ENCODE measurements around the gene GATAD2A.

GATAD2A gene

DNA sequence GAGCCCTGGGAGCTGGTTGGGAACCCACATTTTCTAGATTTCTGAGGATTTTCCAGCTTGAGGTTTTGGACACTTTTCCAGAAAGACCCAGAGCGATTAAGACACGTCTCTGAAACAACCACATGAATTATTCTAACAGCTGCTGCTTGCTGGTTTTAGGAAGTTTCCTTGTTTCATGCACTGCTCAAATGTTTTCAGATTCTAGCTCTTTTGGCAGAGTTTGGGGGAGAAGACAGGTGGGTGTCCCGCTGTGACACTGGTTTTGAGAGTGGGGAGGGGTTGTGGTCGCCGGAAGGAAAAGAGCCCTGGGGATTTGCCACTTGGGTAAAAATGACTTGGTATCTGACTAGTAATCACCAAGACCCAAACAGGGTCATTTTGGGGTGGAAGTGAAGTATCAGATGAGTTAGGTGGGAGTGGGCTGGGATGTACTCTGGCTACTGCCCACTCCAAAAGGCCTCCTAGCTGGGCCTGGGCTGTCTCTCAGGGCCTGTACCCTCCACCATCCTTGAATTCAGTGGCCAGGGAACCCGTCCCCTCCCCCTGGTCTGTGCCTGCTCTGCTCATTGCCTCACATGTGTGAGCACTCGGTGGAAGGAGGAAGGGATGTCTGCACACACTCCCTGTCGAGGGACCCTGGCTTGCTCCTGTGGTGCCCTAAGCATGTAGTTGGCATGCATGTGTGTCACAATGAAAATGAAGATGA is 13.2 kb downstream of the GATAD2A start:
- no peak overlapping the region for H3K4me3 ChIP-seq (ENCODE audit: low read depth in 1 of 2, low read length in 2 of 2)
- peaks cover 94% of the 10 kb centered on the region for H4K20me1 ChIP-seq (ENCODE audit: insufficient read depth, low read length)
- peaks cover 100% of the 10 kb centered on the region for H3K79me2 ChIP-seq (ENCODE audit: insufficient read depth, low read length)
- H3K4me1 ChIP-seq (ENCODE audit: insufficient read depth, low read length) = peaks cover 20% of the 10 kb centered on the region
- TF ChIP-seq, protein P1, sequence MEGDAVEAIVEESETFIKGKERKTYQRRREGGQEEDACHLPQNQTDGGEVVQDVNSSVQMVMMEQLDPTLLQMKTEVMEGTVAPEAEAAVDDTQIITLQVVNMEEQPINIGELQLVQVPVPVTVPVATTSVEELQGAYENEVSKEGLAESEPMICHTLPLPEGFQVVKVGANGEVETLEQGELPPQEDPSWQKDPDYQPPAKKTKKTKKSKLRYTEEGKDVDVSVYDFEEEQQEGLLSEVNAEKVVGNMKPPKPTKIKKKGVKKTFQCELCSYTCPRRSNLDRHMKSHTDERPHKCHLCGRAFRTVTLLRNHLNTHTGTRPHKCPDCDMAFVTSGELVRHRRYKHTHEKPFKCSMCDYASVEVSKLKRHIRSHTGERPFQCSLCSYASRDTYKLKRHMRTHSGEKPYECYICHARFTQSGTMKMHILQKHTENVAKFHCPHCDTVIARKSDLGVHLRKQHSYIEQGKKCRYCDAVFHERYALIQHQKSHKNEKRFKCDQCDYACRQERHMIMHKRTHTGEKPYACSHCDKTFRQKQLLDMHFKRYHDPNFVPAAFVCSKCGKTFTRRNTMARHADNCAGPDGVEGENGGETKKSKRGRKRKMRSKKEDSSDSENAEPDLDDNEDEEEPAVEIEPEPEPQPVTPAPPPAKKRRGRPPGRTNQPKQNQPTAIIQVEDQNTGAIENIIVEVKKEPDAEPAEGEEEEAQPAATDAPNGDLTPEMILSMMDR (IDR thresholded peaks at IDR 0.05; ENCODE audit: borderline replicate concordance, extremely low read depth, low read length, poor library complexity, severe bottlenecking) = no peak
- TF ChIP-seq EZH2 (IDR thresholded peaks at IDR 0.05; ENCODE audit: borderline replicate concordance, low read depth, low read length, severe bottlenecking) = no peak
- no peak overlapping the region for H3K9ac ChIP-seq (ENCODE audit: low read depth, low read length)
- 0 out of 3 replicates have a peak, but pooled peaks have one; percentile 46 for ATAC-seq (ENCODE audit: insufficient read depth, low read depth)
- H3K27me3 ChIP-seq (ENCODE audit: insufficient read depth, low read length, poor library complexity) = no peaks in the 10 kb centered on the region
- peak; percentile 27 for DNase-seq
- H3K36me3 ChIP-seq (ENCODE audit: insufficient read depth, low read length) = peaks cover 28% of the 10 kb centered on the region
- no peak overlapping the region for H2AFZ ChIP-seq (ENCODE audit: low read depth, low read length)
- no peak overlapping the region for H3K4me2 ChIP-seq (ENCODE audit: insufficient read depth, low read length)
- peak overlapping the region; percentile 36; the same call in 1 of the 2 replicates for H3K27ac ChIP-seq (ENCODE audit: low read length)
- no peaks in the 10 kb centered on the region for H3K9me3 ChIP-seq (ENCODE audit: insufficient read depth, low read length, severe bottlenecking)

DNA sequence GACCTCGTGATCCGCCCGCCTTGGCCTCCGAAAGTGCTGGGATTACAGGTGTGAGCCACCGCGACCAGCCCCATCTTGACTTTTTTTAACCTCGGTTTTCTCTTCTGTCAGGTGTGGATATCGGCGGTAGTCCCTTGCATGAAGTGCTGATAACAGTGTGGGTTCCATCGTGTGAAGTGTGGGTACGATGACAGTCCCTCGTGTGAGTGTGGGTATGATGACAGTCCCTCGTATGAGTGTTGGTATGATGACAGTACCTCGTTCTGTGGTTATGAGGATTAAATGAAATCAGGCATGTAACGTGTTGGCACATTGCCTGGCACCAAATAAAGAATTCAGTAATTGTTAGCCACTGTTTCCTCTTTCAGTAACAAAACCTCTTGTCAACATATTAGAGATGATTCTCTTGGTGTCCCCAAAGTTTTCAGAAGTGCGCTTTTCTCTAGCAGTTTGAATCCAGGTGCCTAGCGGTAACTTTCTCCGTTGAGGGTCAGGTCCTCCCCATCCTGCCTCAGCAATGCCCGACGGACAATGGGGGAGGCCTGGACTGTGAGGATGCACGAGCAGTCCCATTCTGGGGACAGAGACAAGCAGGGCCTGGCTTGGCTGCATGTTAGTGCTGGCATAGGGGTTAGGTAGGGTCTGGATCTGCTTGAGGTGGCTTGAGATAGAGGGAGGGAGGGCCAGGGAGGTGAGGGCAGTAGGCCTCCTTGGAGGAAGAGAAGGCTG is 15.3 kb downstream of the GATAD2A start:
- no peak for TF ChIP-seq EZH2 (IDR thresholded peaks at IDR 0.05; ENCODE audit: borderline replicate concordance, low read depth, low read length, severe bottlenecking)
- TF ChIP-seq, protein P1 (IDR thresholded peaks at IDR 0.05; ENCODE audit: borderline replicate concordance, extremely low read depth, low read length, poor library complexity, severe bottlenecking) = no peak
- Histone ChIP-seq H3K9ac (ENCODE audit: low read depth, low read length) (no peak overlapping the region), H3K27me3 (ENCODE audit: insufficient read depth, low read length, poor library complexity) (no peaks in the 10 kb centered on the region), H3K4me3 (ENCODE audit: low read depth in 1 of 2, low read length in 2 of 2) (no peak overlapping the region), H4K20me1 (ENCODE audit: insufficient read depth, low read length) (peaks cover 95% of the 10 kb centered on the region), H2AFZ (ENCODE audit: low read depth, low read length) (no peak overlapping the region), H3K36me3 (ENCODE audit: insufficient read depth, low read length) (peaks cover 25% of the 10 kb centered on the region), H3K9me3 (ENCODE audit: insufficient read depth, low read length, severe bottlenecking) (no peaks in the 10 kb centered on the region), H3K79me2 (ENCODE audit: insufficient read depth, low read length) (peaks cover 100% of the 10 kb centered on the region), H3K4me2 (ENCODE audit: insufficient read depth, low read length) (no peak overlapping the region), H3K4me1 (ENCODE audit: insufficient read depth, low read length) (peaks cover 20% of the 10 kb centered on the region), H3K27ac (ENCODE audit: low read length) (no peak overlapping the region)
- ATAC-seq (ENCODE audit: insufficient read depth, low read depth) = no peak; the same call in 2 of the 3 replicates
- DNase-seq = no peak

DNA sequence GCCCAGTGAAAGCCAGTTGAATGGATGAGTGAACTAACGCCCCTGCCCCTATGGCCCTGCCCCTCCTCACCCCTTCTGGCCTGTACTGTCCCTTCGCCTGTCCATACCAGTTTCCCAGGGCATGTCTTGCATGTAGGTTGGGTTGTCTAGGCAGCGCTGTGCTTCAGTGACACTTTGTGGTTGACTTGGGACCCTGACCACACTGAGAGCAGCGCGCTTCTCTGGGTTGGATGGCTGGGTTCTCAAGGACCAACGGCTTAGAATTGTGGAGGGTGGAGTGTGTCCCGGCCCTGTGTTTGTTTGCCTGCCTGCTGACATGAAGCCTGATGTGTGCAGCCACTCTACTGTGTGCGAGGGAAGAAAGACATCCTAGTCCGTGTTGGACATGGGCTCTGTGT is 15.8 kb downstream of the GATAD2A start:
- Histone ChIP-seq H4K20me1 (ENCODE audit: insufficient read depth, low read length) (peaks cover 95% of the 10 kb centered on the region), H3K9ac (ENCODE audit: low read depth, low read length) (no peak overlapping the region), H3K79me2 (ENCODE audit: insufficient read depth, low read length) (peaks cover 100% of the 10 kb centered on the region), H3K27me3 (ENCODE audit: insufficient read depth, low read length, poor library complexity) (no peaks in the 10 kb centered on the region), H3K4me2 (ENCODE audit: insufficient read depth, low read length) (no peak overlapping the region), H2AFZ (ENCODE audit: low read depth, low read length) (no peak overlapping the region), H3K4me3 (ENCODE audit: low read depth in 1 of 2, low read length in 2 of 2) (no peak overlapping the region), H3K27ac (ENCODE audit: low read length) (no peak overlapping the region), H3K4me1 (ENCODE audit: insufficient read depth, low read length) (peaks cover 20% of the 10 kb centered on the region), H3K9me3 (ENCODE audit: insufficient read depth, low read length, severe bottlenecking) (no peaks in the 10 kb centered on the region), H3K36me3 (ENCODE audit: insufficient read depth, low read length) (peaks cover 21% of the 10 kb centered on the region)
- no peak for DNase-seq
- TF ChIP-seq, protein P1 (IDR thresholded peaks at IDR 0.05; ENCODE audit: borderline replicate concordance, extremely low read depth, low read length, poor library complexity, severe bottlenecking) = no peak
- no peak for TF ChIP-seq EZH2 (IDR thresholded peaks at IDR 0.05; ENCODE audit: borderline replicate concordance, low read depth, low read length, severe bottlenecking)
- ATAC-seq (ENCODE audit: insufficient read depth, low read depth) = no peak; the same call in 2 of the 3 replicates

Data from DND-41 (cell line).